T-helper 2 cell treated with Interferon-gamma antibody and Interleukin-4, amounts not matched to agents 5 μg/mL and 100 μg/mL, for 36 hours (primary cell): ENCODE data around the gene ATP1A4.

Source experiments
- DNase-seq: peaks from one replicate; pipeline ENCODE4 v3.0.0; 2021; ENCODE audit warnings: low spot score
- H3K27ac Mint-ChIP-seq: one replicate; pipeline ENCODE4 v1.8.0; 2021; ENCODE audit warnings: mild to moderate bottlenecking, mixed read lengths
- H3K27me3 Mint-ChIP-seq: one replicate; pipeline ENCODE4 v1.8.0; 2021; ENCODE audit warnings: low read depth, mixed read lengths
- H3K36me3 Mint-ChIP-seq: one replicate; pipeline ENCODE4 v1.8.0; 2021; ENCODE audit warnings: low read depth, mixed read lengths
- H3K4me1 Mint-ChIP-seq: one replicate; pipeline ENCODE4 v1.8.0; 2021; ENCODE audit warnings: low read depth, mixed read lengths
- H3K4me3 Mint-ChIP-seq: one replicate; pipeline ENCODE4 v1.8.0; 2022; ENCODE audit warnings: mild to moderate bottlenecking, moderate library complexity, mixed read lengths
- H3K9me3 Mint-ChIP-seq: one replicate; pipeline ENCODE4 v1.8.0; 2021; ENCODE audit warnings: mixed read lengths

Gene ATP1A4

GRCh38 chr1:160129046-160129445 lies 22.4 kb upstream of the ATP1A4 start:
- no peaks in the 10 kb centered on the region for H3K9me3 Mint-ChIP-seq
- no peak overlapping the region for H3K4me3 Mint-ChIP-seq
- DNase-seq, result no peak

GRCh38 chr1:160129558-160129957 lies 21.8 kb upstream of the ATP1A4 start:
- Mint-ChIP-seq H3K36me3 (no peaks in the 10 kb centered on the region), H3K27ac (no peak overlapping the region), H3K27me3 (peaks cover 11% of the 10 kb centered on the region), H3K4me3 (no peak overlapping the region), H3K4me1 (no peaks in the 10 kb centered on the region), H3K9me3 (no peaks in the 10 kb centered on the region)
- no peak for DNase-seq

More at GRCh38 chr1:160129046-160129445, 22.4 kb upstream of the ATP1A4 start:
- peaks cover 11% of the 10 kb centered on the region for H3K27me3 Mint-ChIP-seq
- no peak overlapping the region for H3K27ac Mint-ChIP-seq
- no peaks in the 10 kb centered on the region for H3K36me3 Mint-ChIP-seq
- no peaks in the 10 kb centered on the region for H3K4me1 Mint-ChIP-seq

- H3K4me1 Mint-ChIP-seq, result no peaks in the 10 kb centered on the region
- no peak overlapping the region for H3K27ac Mint-ChIP-seq
- no peaks in the 10 kb centered on the region for H3K9me3 Mint-ChIP-seq
- H3K4me3 Mint-ChIP-seq, result no peak overlapping the region
- peaks cover 11% of the 10 kb centered on the region for H3K27me3 Mint-ChIP-seq
- no peak for DNase-seq
- H3K36me3 Mint-ChIP-seq, result no peaks in the 10 kb centered on the region
These were observed 21.4 kb upstream of the ATP1A4 start for GRCh38 chr1:160129966-160130365.

GRCh38 chr1:160130486-160130885 lies 20.9 kb upstream of the ATP1A4 start:
- Mint-ChIP-seq H3K36me3 (no peaks in the 10 kb centered on the region), H3K27me3 (peaks cover 11% of the 10 kb centered on the region), H3K27ac (no peak overlapping the region), H3K4me3 (no peak overlapping the region), H3K4me1 (no peaks in the 10 kb centered on the region), H3K9me3 (no peaks in the 10 kb centered on the region)
- DNase-seq, result no peak

- H3K36me3 Mint-ChIP-seq, result no peaks in the 10 kb centered on the region
- no peaks in the 10 kb centered on the region for H3K9me3 Mint-ChIP-seq
- H3K4me3 Mint-ChIP-seq, result no peak overlapping the region
- no peaks in the 10 kb centered on the region for H3K4me1 Mint-ChIP-seq
- H3K27ac Mint-ChIP-seq, result no peak overlapping the region
- no peak for DNase-seq
- peaks cover 11% of the 10 kb centered on the region for H3K27me3 Mint-ChIP-seq
These were observed 20.5 kb upstream of the ATP1A4 start for GRCh38 chr1:160130939-160131338.

GRCh38 chr1:160131803-160132565 lies 19.4 kb upstream of the ATP1A4 start:
- Mint-ChIP-seq H3K27me3 (peaks cover 11% of the 10 kb centered on the region), H3K36me3 (no peaks in the 10 kb centered on the region), H3K27ac (no peak overlapping the region), H3K9me3 (no peaks in the 10 kb centered on the region), H3K4me3 (no peak overlapping the region), H3K4me1 (no peaks in the 10 kb centered on the region)
- DNase-seq, result no peak

GRCh38 chr1:160133990-160134770 lies 17.2 kb upstream of the ATP1A4 start:
- H3K27ac Mint-ChIP-seq, result no peak overlapping the region
- no peaks in the 10 kb centered on the region for H3K4me1 Mint-ChIP-seq
- H3K27me3 Mint-ChIP-seq, result peaks cover 14% of the 10 kb centered on the region
- no peak for DNase-seq
- no peaks in the 10 kb centered on the region for H3K9me3 Mint-ChIP-seq
- H3K4me3 Mint-ChIP-seq, result no peak overlapping the region
- H3K36me3 Mint-ChIP-seq, result no peaks in the 10 kb centered on the region

GRCh38 chr1:160134791-160135572 lies 16.4 kb upstream of the ATP1A4 start:
- Mint-ChIP-seq H3K9me3 (no peaks in the 10 kb centered on the region), H3K36me3 (no peaks in the 10 kb centered on the region), H3K4me1 (no peaks in the 10 kb centered on the region), H3K27ac (no peak overlapping the region), H3K27me3 (peaks cover 16% of the 10 kb centered on the region), H3K4me3 (no peak overlapping the region)
- DNase-seq, result no peak

GRCh38 chr1:160136121-160136925 lies 15.1 kb upstream of the ATP1A4 start:
- Mint-ChIP-seq H3K27me3 (peaks cover 19% of the 10 kb centered on the region), H3K36me3 (no peaks in the 10 kb centered on the region), H3K4me3 (no peak overlapping the region), H3K27ac (no peak overlapping the region), H3K9me3 (no peaks in the 10 kb centered on the region), H3K4me1 (no peaks in the 10 kb centered on the region)
- no peak for DNase-seq

GRCh38 chr1:160136926-160137200 lies 14.5 kb upstream of the ATP1A4 start:
- Mint-ChIP-seq H3K4me1 (no peaks in the 10 kb centered on the region), H3K36me3 (no peaks in the 10 kb centered on the region), H3K27me3 (peaks cover 18% of the 10 kb centered on the region), H3K9me3 (no peaks in the 10 kb centered on the region), H3K4me3 (no peak overlapping the region), H3K27ac (no peak overlapping the region)
- DNase-seq, result no peak

GRCh38 chr1:160137216-160137862 lies 14.1 kb upstream of the ATP1A4 start:
- Mint-ChIP-seq H3K4me1 (no peaks in the 10 kb centered on the region), H3K9me3 (no peaks in the 10 kb centered on the region), H3K27ac (no peak overlapping the region), H3K4me3 (no peak overlapping the region), H3K27me3 (peaks cover 13% of the 10 kb centered on the region), H3K36me3 (no peaks in the 10 kb centered on the region)
- no peak for DNase-seq

- H3K27me3 Mint-ChIP-seq, result peaks cover 16% of the 10 kb centered on the region
- no peaks in the 10 kb centered on the region for H3K4me1 Mint-ChIP-seq
- no peak overlapping the region for H3K4me3 Mint-ChIP-seq
- no peak overlapping the region for H3K27ac Mint-ChIP-seq
- no peak for DNase-seq
- H3K36me3 Mint-ChIP-seq, result no peaks in the 10 kb centered on the region
- H3K9me3 Mint-ChIP-seq, result no peaks in the 10 kb centered on the region
These were observed 11.6 kb upstream of the ATP1A4 start for GRCh38 chr1:160139840-160140239.

GRCh38 chr1:160143695-160144094 lies 7.7 kb upstream of the ATP1A4 start:
- peaks cover 18% of the 10 kb centered on the region for H3K27me3 Mint-ChIP-seq
- no peaks in the 10 kb centered on the region for H3K36me3 Mint-ChIP-seq
- no peaks in the 10 kb centered on the region for H3K4me1 Mint-ChIP-seq
- H3K4me3 Mint-ChIP-seq, result no peak overlapping the region
- no peak for DNase-seq
- no peaks in the 10 kb centered on the region for H3K9me3 Mint-ChIP-seq
- no peak overlapping the region for H3K27ac Mint-ChIP-seq
